Smooth muscle cell (in vitro differentiated cells): ENCODE data around the gene IGFBP5. TPM values are rescaled to one million over a fixed set of nuclear protein-coding genes. Genes with fewer than 3 reads are reported as not detected.

Source experiments
- DNase-seq: peaks from one replicate; lab custom pipeline; 2025; ENCODE audit not compliant: unreplicated experiment; lab: John Stamatoyannopoulos, UW
- H2AFZ ChIP-seq: fragments of 200-600 bp; sonication (generic); 2 replicates; pipeline ENCODE4 v1.6.0; 2016; ENCODE audit warnings: antibody characterized with exemption, low read depth, mild to moderate bottlenecking
- H3F3A ChIP-seq: fragments of 200-600 bp; sonication (generic); 2 replicates; pipeline ENCODE4 v1.6.0; 2017; ENCODE audit warnings: antibody characterized with exemption, low read depth
- H3K27ac ChIP-seq: fragments of 200-600 bp; sonication (generic); 2 replicates; pipeline ENCODE4 v1.5.1; 2016; ENCODE audit warnings: low read depth, mild to moderate bottlenecking
- H3K27me3 ChIP-seq: fragments of 200-600 bp; sonication (generic); 2 replicates; pipeline ENCODE4 v1.6.1; 2016; ENCODE audit warnings: low read depth, mild to moderate bottlenecking
- H3K36me3 ChIP-seq: fragments of 200-600 bp; sonication (generic); 2 replicates; pipeline ENCODE4 v1.5.1; 2016; ENCODE audit warnings: low read depth
- H3K4me1 ChIP-seq: fragments of 200-600 bp; sonication (generic); 2 replicates; pipeline ENCODE4 v1.5.1; 2016; ENCODE audit warnings: low read depth
- H3K4me2 ChIP-seq: fragments of 200-600 bp; sonication (generic); 2 replicates; pipeline ENCODE4 v1.6.0; 2016; ENCODE audit warnings: mild to moderate bottlenecking
- H3K4me3 ChIP-seq: fragments of 200-600 bp; sonication (generic); 2 replicates; pipeline ENCODE4 v1.5.1; 2016; ENCODE audit warnings: mild to moderate bottlenecking
- H3K79me2 ChIP-seq: fragments of 200-600 bp; sonication (generic); 2 replicates; pipeline ENCODE4 v1.6.0; 2016; ENCODE audit warnings: low read depth, mild to moderate bottlenecking
- H3K9ac ChIP-seq: fragments of 200-600 bp; sonication (generic); 2 replicates; pipeline ENCODE4 v1.6.0; 2016; ENCODE audit warnings: low read depth
- H3K9me3 ChIP-seq: fragments of 200-600 bp; sonication (generic); replicated peaks from 2 replicates; pipeline ENCODE4 v1.5.1; 2016; ENCODE audit warnings: low read depth
- H4K20me1 ChIP-seq: fragments of 200-600 bp; sonication (generic); 2 replicates; pipeline ENCODE4 v1.6.0; 2016; ENCODE audit warnings: low read depth
- WGBS: methylation state at CpG from one replicate; pipeline ENCODE4 v1.1.7; 2016; ENCODE audit warnings: low lambda C conversion rate; 5-methylcytosine and 5-hydroxymethylcytosine counted together
- polyA plus RNA-seq: library from polyadenylated mRNA; unstranded; fragments of >200 nt; fragmentation: Nextera tagmentation; extraction: Ambion mirVana; gene quantifications from 2 replicates; pipeline ENCODE4 v1.2.1, GENCODE V29; 2016
- total RNA-seq: library from RNA; depleted of rRNA; stranded (reverse); fragments of >200 nt; gene quantifications from 2 replicates; pipeline ENCODE4 v1.2.3, GENCODE V29; 2014
- TF ChIP-seq, protein P1 (sequence below): fragments of 200-600 bp; sonication (generic); IDR thresholded peaks from 2 replicates; pipeline ENCODE4 v1.5.1; 2017; ENCODE audit warnings: borderline replicate concordance, mild to moderate bottlenecking, antibody characterized with exemption; ENCODE audit not compliant: insufficient read depth, poor library complexity, severe bottlenecking

The IGFBP5 gene
- total and polyA plus RNA-seq, 2 experiments from 2014 or later: 381 to 787 TPM

DNA sequence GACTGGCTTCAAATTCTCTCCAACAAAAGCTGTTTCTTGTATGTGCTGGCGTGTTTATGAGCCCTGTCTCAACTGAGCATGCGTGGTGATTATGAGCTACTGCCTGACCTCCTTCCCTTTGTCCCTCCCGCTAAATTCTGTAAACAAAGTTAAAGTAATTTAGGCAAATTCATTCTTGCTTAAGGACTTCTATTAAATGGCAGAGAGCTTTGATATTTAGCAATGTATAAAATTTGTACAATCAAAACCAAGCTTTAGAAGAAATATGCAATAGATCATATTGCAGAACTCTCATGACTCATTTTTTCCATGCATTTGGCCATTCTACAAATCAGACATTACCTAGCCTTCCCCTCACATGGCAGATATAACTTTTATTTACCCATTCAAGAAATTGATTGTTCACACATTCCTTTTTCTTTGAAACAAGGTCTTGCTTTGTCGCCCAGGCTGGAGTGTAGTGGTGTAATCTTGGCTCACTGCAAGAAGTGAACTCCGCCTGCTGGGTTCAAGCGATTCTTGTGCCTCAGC is 43.9 kb downstream of the IGFBP5 start:
- TF ChIP-seq, protein P1, sequence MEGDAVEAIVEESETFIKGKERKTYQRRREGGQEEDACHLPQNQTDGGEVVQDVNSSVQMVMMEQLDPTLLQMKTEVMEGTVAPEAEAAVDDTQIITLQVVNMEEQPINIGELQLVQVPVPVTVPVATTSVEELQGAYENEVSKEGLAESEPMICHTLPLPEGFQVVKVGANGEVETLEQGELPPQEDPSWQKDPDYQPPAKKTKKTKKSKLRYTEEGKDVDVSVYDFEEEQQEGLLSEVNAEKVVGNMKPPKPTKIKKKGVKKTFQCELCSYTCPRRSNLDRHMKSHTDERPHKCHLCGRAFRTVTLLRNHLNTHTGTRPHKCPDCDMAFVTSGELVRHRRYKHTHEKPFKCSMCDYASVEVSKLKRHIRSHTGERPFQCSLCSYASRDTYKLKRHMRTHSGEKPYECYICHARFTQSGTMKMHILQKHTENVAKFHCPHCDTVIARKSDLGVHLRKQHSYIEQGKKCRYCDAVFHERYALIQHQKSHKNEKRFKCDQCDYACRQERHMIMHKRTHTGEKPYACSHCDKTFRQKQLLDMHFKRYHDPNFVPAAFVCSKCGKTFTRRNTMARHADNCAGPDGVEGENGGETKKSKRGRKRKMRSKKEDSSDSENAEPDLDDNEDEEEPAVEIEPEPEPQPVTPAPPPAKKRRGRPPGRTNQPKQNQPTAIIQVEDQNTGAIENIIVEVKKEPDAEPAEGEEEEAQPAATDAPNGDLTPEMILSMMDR: no peak
- Histone ChIP-seq H3K9ac (no peak overlapping the region), H3K9me3 (no peaks in the 10 kb centered on the region), H3F3A (no peaks in the 10 kb centered on the region), H3K27ac (no peak overlapping the region), H3K79me2 (peaks cover 17% of the 10 kb centered on the region), H3K4me2 (no peak overlapping the region), H3K36me3 (no peaks in the 10 kb centered on the region), H3K4me1 (no peaks in the 10 kb centered on the region), H3K27me3 (no peaks in the 10 kb centered on the region), H4K20me1 (no peaks in the 10 kb centered on the region), H2AFZ (no peak overlapping the region), H3K4me3 (no peak overlapping the region)
- DNase-seq: no peak
- WGBS: 97% methylated on average over 6 of the region's 6 CpGs

DNA sequence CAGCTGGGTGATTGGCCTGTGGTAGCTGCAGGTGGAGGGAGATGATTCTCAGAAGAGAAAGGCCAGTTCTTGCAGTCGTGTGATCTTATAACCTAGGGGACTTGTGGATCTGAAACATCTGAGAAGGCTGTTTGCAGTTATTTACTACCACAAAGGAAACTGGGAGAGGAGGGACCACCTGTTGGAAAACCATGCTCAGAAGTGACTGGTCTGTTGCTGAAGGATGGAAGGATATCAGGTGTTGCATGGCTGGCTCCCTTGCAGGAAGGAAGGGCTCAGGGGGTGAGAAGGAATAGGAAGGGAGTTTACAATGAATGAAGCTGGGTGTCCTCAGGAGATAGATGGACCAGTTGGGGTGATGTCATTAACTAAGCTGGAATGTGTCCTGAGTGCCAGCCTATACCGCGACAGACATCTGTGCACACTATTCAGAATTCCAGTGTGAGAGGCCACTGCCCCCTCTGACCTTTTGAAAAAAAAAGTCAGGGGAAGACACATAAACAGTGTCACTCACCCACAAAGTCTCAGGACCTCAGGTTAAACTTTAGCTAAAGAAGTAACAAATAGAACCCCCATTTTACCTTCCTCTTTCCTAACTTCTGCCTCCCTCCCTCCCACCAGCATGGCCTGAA is 44.6 kb downstream of the IGFBP5 start:
- TF ChIP-seq, protein P1: no peak
- H3K4me3 ChIP-seq: no peak overlapping the region
- no peak for DNase-seq
- no peaks in the 10 kb centered on the region for H4K20me1 ChIP-seq
- no peak overlapping the region for H3K4me2 ChIP-seq
- no peak overlapping the region for H2AFZ ChIP-seq
- H3K4me1 ChIP-seq: no peaks in the 10 kb centered on the region
- 93% methylated on average over 3 of the region's 3 CpGs for WGBS
- H3K9ac ChIP-seq: no peak overlapping the region
- peaks cover 17% of the 10 kb centered on the region for H3K79me2 ChIP-seq
- H3K27ac ChIP-seq: no peak overlapping the region
- no peaks in the 10 kb centered on the region for H3K36me3 ChIP-seq
- no peaks in the 10 kb centered on the region for H3F3A ChIP-seq
- no peaks in the 10 kb centered on the region for H3K9me3 ChIP-seq
- no peaks in the 10 kb centered on the region for H3K27me3 ChIP-seq

- TF ChIP-seq, protein P1: no peak
- Histone ChIP-seq H2AFZ (no peak overlapping the region), H3K27me3 (no peaks in the 10 kb centered on the region), H3K36me3 (no peaks in the 10 kb centered on the region), H3F3A (no peaks in the 10 kb centered on the region), H3K27ac (no peak overlapping the region), H3K4me2 (no peak overlapping the region), H3K9me3 (no peaks in the 10 kb centered on the region), H3K4me3 (no peak overlapping the region), H3K79me2 (peaks cover 17% of the 10 kb centered on the region), H3K9ac (no peak overlapping the region), H4K20me1 (no peaks in the 10 kb centered on the region), H3K4me1 (peaks cover 3% of the 10 kb centered on the region)
- no peak for DNase-seq
- WGBS: 87% methylated on average over 5 of the region's 5 CpGs
Observed at GRCh38 chr2:216649574-216649973, 45.8 kb downstream of the IGFBP5 start.

- peaks cover 11% of the 10 kb centered on the region for H3K4me1 ChIP-seq
- no peaks in the 10 kb centered on the region for H3K27me3 ChIP-seq
Observed at GRCh38 chr2:216648105-216648504, 47.2 kb downstream of the IGFBP5 start.

More at GRCh38 chr2:216648105-216648504, 47.2 kb downstream of the IGFBP5 start:
- Histone ChIP-seq H4K20me1 (no peaks in the 10 kb centered on the region), H3K79me2 (peaks cover 17% of the 10 kb centered on the region), H3F3A (no peaks in the 10 kb centered on the region), H3K36me3 (no peaks in the 10 kb centered on the region), H3K4me2 (no peak overlapping the region), H3K9ac (no peak overlapping the region), H3K4me3 (no peak overlapping the region), H2AFZ (no peak overlapping the region), H3K27ac (no peak overlapping the region), H3K9me3 (no peaks in the 10 kb centered on the region)
- TF ChIP-seq, protein P1: no peak
- no peak for DNase-seq
- 95% methylated on average over 3 of the region's 3 CpGs for WGBS
